Measurements from ENCODE around the gene PLCXD3. TPM values are rescaled to one million over a fixed set of nuclear protein-coding genes. Genes with fewer than 3 reads are reported as not detected.

PLCXD3 gene
- total and polyA plus RNA-seq, 10 of the 15 experiments (the other 5 are each of a cell fraction or from before 2014, with no cell fraction given): not detected

DNA sequence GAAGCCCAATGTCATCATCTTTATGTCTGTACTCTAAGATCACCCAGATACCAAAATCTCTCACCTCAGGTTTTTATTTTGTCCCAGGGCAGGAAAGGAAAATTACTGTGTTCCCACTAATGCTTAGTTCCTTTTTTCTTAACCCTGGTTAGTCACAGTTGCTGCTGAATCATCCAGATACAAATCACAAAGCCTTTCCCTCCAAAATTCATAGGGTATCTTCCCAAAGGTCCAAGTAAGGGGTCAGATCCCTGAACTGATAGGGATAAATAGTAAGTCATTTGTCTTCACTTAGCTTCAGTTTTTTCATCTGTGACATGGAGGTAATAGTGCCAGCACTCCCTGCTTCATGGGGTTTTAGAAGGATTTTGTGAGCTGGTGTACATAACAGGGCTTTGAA, 2.2 kb downstream of the PLCXD3 start (continued):
- TF ChIP-seq IRF4 (IDR thresholded peaks at IDR 0.05; ENCODE audit: low read depth, low read length): no peak
- no peak for TF ChIP-seq SRF (IDR thresholded peaks at IDR 0.05; ENCODE audit: low read depth in 2 of 2, low read length in 2 of 2)

DNA sequence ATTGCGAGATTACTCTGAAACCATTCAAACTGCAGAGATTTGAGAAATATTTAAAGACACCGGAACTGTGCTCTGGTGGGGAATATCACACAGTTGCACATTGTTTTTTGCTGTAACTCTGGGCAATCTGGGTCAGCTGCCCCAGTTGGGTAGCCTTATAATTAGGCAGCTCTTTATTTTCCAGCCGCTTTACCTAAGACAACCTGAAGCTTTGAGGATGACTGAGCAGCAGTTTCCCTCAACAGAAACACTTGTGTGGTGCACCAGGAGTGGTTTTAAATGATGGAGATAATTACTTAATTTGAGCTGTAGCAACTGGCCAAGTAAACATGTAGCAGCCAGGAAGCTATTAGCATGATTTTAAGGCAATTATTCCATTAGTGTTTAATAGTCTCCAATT, 2.9 kb downstream of the PLCXD3 start:
- Histone ChIP-seq H3K79me2 (ENCODE audit: control insufficient read depth, insufficient read depth, low read length) (no peaks in the 10 kb centered on the region), H3K9me3 (replicated peaks; ENCODE audit: control insufficient read depth, insufficient read depth, low read length) (no peaks in the 10 kb centered on the region), H3K27ac (ENCODE audit: control insufficient read depth, insufficient read depth) (no peak overlapping the region), H3K36me3 (ENCODE audit: control insufficient read depth in 2 of 2, insufficient read depth in 2 of 2, low read length in 1 of 2) (no peaks in the 10 kb centered on the region), H4K20me1 (ENCODE audit: control insufficient read depth, insufficient read depth) (no peaks in the 10 kb centered on the region), H3K4me2 (ENCODE audit: control insufficient read depth, insufficient read depth) (no peak overlapping the region), H3K9ac (ENCODE audit: control insufficient read depth, insufficient read depth, low read length) (no peak overlapping the region), H2AFZ (ENCODE audit: control insufficient read depth, low read depth, low read length) (no peak overlapping the region), H3K4me3 (no peak overlapping the region), H3K27me3 (replicated peaks in 1 of 2; ENCODE audit: control insufficient read depth in 2 of 2, insufficient read depth in 2 of 2, low read length in 1 of 2) (peaks cover 3 to 9% of the 10 kb centered on the region in 2 experiments; a peak in 3 of 4 replicates), H3K4me1 (ENCODE audit: control insufficient read depth, insufficient read depth, low read length) (no peaks in the 10 kb centered on the region)
- no TSS peak for BruUV-seq (replicated peaks)
- DNase-seq (ENCODE audit: low read depth, low spot score) (no peak), FAIRE-seq (no peak), ATAC-seq (no peak)
- intact Hi-C loops (cut with micrococcal nuclease; ENCODE audit: unreplicated experiment) (no loop called here), in situ Hi-C loops (cut with MboI) (no loop called here)
- ChIA-PET RAD21 (ENCODE audit: unreplicated experiment) (no interaction called here), POLR2A (no interaction called here), CTCF (interaction anchor here (2.3 kb wide), 1 partner anchor 11 kb away, joined by 8 read pairs; no protein-coding TSS in a partner anchor), SMC1A (ENCODE audit: uncharacterized antibody, unreplicated experiment) (interaction anchor here (1.2 kb wide), 1 partner anchor 12 kb away, joined by 3 read pairs; no protein-coding TSS in a partner anchor)
- no peak for TF ChIP-seq ETV6 (conservative IDR thresholded peaks at IDR 0.05 in 1 of 2, IDR thresholded peaks at IDR 0.05 in 1 of 2; ENCODE audit: borderline replicate concordance in 1 of 2, low read depth in 1 of 2)
- TF ChIP-seq FOXK2 (IDR thresholded peaks at IDR 0.05): no peak
- no peak for TF ChIP-seq PAX5 (IDR thresholded peaks at IDR 0.05; ENCODE audit: borderline replicate concordance, low read depth, low read length)
- TF ChIP-seq CBX5 (IDR thresholded peaks at IDR 0.05; ENCODE audit: low read depth): no peak
- no peak for TF ChIP-seq GABPA (IDR thresholded peaks at IDR 0.05; ENCODE audit: low read depth)
- TF ChIP-seq CUX1 (IDR thresholded peaks at IDR 0.05; ENCODE audit: insufficient replicate concordance, low read depth, low read length): no peak
- TF ChIP-seq, protein P1, sequence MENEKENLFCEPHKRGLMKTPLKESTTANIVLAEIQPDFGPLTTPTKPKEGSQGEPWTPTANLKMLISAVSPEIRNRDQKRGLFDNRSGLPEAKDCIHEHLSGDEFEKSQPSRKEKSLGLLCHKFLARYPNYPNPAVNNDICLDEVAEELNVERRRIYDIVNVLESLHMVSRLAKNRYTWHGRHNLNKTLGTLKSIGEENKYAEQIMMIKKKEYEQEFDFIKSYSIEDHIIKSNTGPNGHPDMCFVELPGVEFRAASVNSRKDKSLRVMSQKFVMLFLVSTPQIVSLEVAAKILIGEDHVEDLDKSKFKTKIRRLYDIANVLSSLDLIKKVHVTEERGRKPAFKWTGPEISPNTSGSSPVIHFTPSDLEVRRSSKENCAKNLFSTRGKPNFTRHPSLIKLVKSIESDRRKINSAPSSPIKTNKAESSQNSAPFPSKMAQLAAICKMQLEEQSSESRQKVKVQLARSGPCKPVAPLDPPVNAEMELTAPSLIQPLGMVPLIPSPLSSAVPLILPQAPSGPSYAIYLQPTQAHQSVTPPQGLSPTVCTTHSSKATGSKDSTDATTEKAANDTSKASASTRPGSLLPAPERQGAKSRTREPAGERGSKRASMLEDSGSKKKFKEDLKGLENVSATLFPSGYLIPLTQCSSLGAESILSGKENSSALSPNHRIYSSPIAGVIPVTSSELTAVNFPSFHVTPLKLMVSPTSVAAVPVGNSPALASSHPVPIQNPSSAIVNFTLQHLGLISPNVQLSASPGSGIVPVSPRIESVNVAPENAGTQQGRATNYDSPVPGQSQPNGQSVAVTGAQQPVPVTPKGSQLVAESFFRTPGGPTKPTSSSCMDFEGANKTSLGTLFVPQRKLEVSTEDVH (IDR thresholded peaks at IDR 0.05; ENCODE audit: low read depth, partially characterized antibody): no peak
- no peak for TF ChIP-seq STAT3 (IDR thresholded peaks at IDR 0.05; ENCODE audit: low read depth, low read length)
- 23% methylated on average over 3 of the region's 3 CpGs for WGBS (ENCODE audit: insufficient coverage, insufficient replicate concordance, low lambda C conversion rate, missing lambda C conversion rate)
